HEK293 (cell line): ENCODE data around the gene SMIM7.
A peak's percentile ranks its signal among the peaks of the same experiment; 100 is the strongest.

Experiments
- BCL6B ChIP-seq: fragments of 450-650 bp; formaldehyde crosslinking; IDR thresholded peaks from 2 replicates; pipeline ENCODE4 v1.5.1; 2017; ENCODE audit warnings: missing biosample characterization, missing genetic modification characterization
- FEZF1 ChIP-seq: fragments of 450-650 bp; formaldehyde crosslinking; IDR thresholded peaks from 2 replicates; pipeline ENCODE4 v1.5.1; 2016; ENCODE audit warnings: missing biosample characterization, missing genetic modification characterization
- HOXD13 ChIP-seq: sonication (generic); formaldehyde crosslinking; IDR thresholded peaks from 2 replicates; pipeline ENCODE4 v1.8.0; 2022; ENCODE audit warnings: missing genetic modification reagents, borderline replicate concordance
- MEIS1 ChIP-seq: sonication (generic); formaldehyde crosslinking; IDR thresholded peaks from 2 replicates; pipeline ENCODE4 v1.8.1; 2022; ENCODE audit warnings: missing genetic modification reagents, mild to moderate bottlenecking, borderline replicate concordance
- REST ChIP-seq: fragments of 450-650 bp; formaldehyde crosslinking; IDR thresholded peaks from 2 replicates; pipeline ENCODE4 v1.5.1; 2016; ENCODE audit warnings: missing biosample characterization, missing genetic modification characterization
- SCRT1 ChIP-seq: fragments of 450-650 bp; formaldehyde crosslinking; IDR thresholded peaks from 2 replicates; pipeline ENCODE4 v1.5.1; 2016; ENCODE audit warnings: missing biosample characterization, missing genetic modification characterization, borderline replicate concordance
- YY2 ChIP-seq: fragments of 450-650 bp; formaldehyde crosslinking; IDR thresholded peaks from 2 replicates; pipeline ENCODE4 v1.5.1; 2016; ENCODE audit warnings: missing biosample characterization, missing genetic modification characterization
- ZBTB17 ChIP-seq: fragments of 450-650 bp; formaldehyde crosslinking; IDR thresholded peaks from 2 replicates; pipeline ENCODE4 v1.5.1; 2016; ENCODE audit warnings: missing biosample characterization, missing genetic modification characterization
- ZBTB20 ChIP-seq: fragments of 450-650 bp; formaldehyde crosslinking; IDR thresholded peaks from 2 replicates; pipeline ENCODE4 v1.5.1; 2016; ENCODE audit warnings: missing biosample characterization, missing genetic modification characterization
- ZFP3 ChIP-seq: fragments of 450-650 bp; formaldehyde crosslinking; IDR thresholded peaks from 2 replicates; pipeline ENCODE4 v1.5.1; 2016; ENCODE audit warnings: low read depth, missing biosample characterization, missing genetic modification characterization
- ZFP37 ChIP-seq: fragments of 450-650 bp; formaldehyde crosslinking; IDR thresholded peaks from 2 replicates; pipeline ENCODE4 v1.5.1; 2016; ENCODE audit warnings: missing biosample characterization, missing genetic modification characterization
- ZNF148 ChIP-seq: fragments of 450-650 bp; formaldehyde crosslinking; IDR thresholded peaks from 2 replicates; pipeline ENCODE4 v1.5.0; 2017; ENCODE audit warnings: missing biosample characterization, missing genetic modification characterization, borderline replicate concordance
- ZNF16 ChIP-seq: fragments of 450-650 bp; formaldehyde crosslinking; IDR thresholded peaks from 2 replicates; pipeline ENCODE4 v1.5.1; 2016; ENCODE audit warnings: low read depth, missing biosample characterization, missing genetic modification characterization
- ZNF239 ChIP-seq: fragments of 450-650 bp; formaldehyde crosslinking; IDR thresholded peaks from 2 replicates; pipeline ENCODE4 v1.5.1; 2016; ENCODE audit warnings: missing biosample characterization, missing genetic modification characterization
- ZNF266 ChIP-seq: fragments of 450-650 bp; formaldehyde crosslinking; IDR thresholded peaks from 2 replicates; pipeline ENCODE4 v1.5.1; 2016; ENCODE audit warnings: missing biosample characterization, missing genetic modification characterization, low read depth
- ZNF292 ChIP-seq: fragments of 450-650 bp; formaldehyde crosslinking; IDR thresholded peaks from 2 replicates; pipeline ENCODE4 v1.5.1; 2016; ENCODE audit warnings: low read depth, missing biosample characterization, missing genetic modification characterization, borderline replicate concordance
- ZNF335 ChIP-seq: fragments of 450-650 bp; formaldehyde crosslinking; conservative IDR thresholded peaks from 2 replicates; pipeline ENCODE4 v1.5.1; 2016; ENCODE audit warnings: missing biosample characterization, missing genetic modification characterization
- ZNF513 ChIP-seq: fragments of 450-650 bp; IDR thresholded peaks from 2 replicates; pipeline ENCODE4 v1.5.1; 2018; ENCODE audit warnings: missing biosample characterization, missing genetic modification characterization
- ZNF561 ChIP-seq: fragments of 450-650 bp; IDR thresholded peaks from 2 replicates; pipeline ENCODE4 v1.5.1; 2018; ENCODE audit warnings: missing biosample characterization, missing genetic modification characterization, borderline replicate concordance
- ZNF600 ChIP-seq: fragments of 450-650 bp; formaldehyde crosslinking; IDR thresholded peaks from 2 replicates; pipeline ENCODE4 v1.5.1; 2016; ENCODE audit warnings: missing biosample characterization, missing genetic modification characterization
- ZNF610 ChIP-seq: fragments of 450-650 bp; formaldehyde crosslinking; IDR thresholded peaks from 2 replicates; pipeline ENCODE4 v1.5.1; 2016; ENCODE audit warnings: missing biosample characterization, missing genetic modification characterization, borderline replicate concordance
- ZNF624 ChIP-seq: fragments of 450-650 bp; formaldehyde crosslinking; IDR thresholded peaks from 2 replicates; pipeline ENCODE4 v1.5.1; 2017; ENCODE audit warnings: missing biosample characterization, missing genetic modification characterization
- ZNF704 ChIP-seq: fragments of 450-650 bp; formaldehyde crosslinking; IDR thresholded peaks from 2 replicates; pipeline ENCODE4 v1.5.1; 2016; ENCODE audit warnings: missing biosample characterization, missing genetic modification characterization
- ZNF76 ChIP-seq: fragments of 450-650 bp; formaldehyde crosslinking; IDR thresholded peaks from 2 replicates; pipeline ENCODE4; 2016; ENCODE audit warnings: low read depth, missing biosample characterization, missing genetic modification characterization, borderline replicate concordance
- ZNF843 ChIP-seq: fragments of 450-650 bp; formaldehyde crosslinking; IDR thresholded peaks from 2 replicates; pipeline ENCODE4 v1.5.1; 2016; ENCODE audit warnings: missing biosample characterization, missing genetic modification characterization
- ZSCAN16 ChIP-seq: fragments of 450-650 bp; formaldehyde crosslinking; IDR thresholded peaks from 2 replicates; pipeline ENCODE4 v1.5.1; 2016; ENCODE audit warnings: missing biosample characterization, missing genetic modification characterization
- ZSCAN18 ChIP-seq: fragments of 450-650 bp; formaldehyde crosslinking; IDR thresholded peaks from 2 replicates; pipeline ENCODE4 v1.5.1; 2016; ENCODE audit warnings: missing biosample characterization, missing genetic modification characterization
- ZSCAN30 ChIP-seq: fragments of 450-650 bp; IDR thresholded peaks from 2 replicates; pipeline ENCODE4 v1.5.1; 2018; ENCODE audit warnings: missing biosample characterization, mild to moderate bottlenecking, missing genetic modification characterization, moderate library complexity

Gene SMIM7

GRCh38 chr19:16627193-16627927 is 32.6 kb downstream of the SMIM7 start (continued):
- TF ChIP-seq ZNF148, result no peak
- TF ChIP-seq ZNF843 (tag by site-specific recombination), result no peak
- no peak for TF ChIP-seq ZNF610
- peak; percentile 20; the same call in 1 of the 2 replicates for TF ChIP-seq ZSCAN30 (tag by site-specific recombination)
- no peak for TF ChIP-seq REST (tag by site-specific recombination)
- no peak for TF ChIP-seq ZNF335
- peak; percentile 85 for TF ChIP-seq SCRT1 (tag by site-specific recombination)
- TF ChIP-seq ZNF600 (tag by site-specific recombination), result peak; percentile 41
- no peak for TF ChIP-seq YY2
- TF ChIP-seq ZFP3 (tag by site-specific recombination), result no peak
- TF ChIP-seq ZNF266, result no peak
- no peak for TF ChIP-seq ZNF292 (tag by site-specific recombination)
- TF ChIP-seq FEZF1 (tag by site-specific recombination), result no peak
- TF ChIP-seq ZBTB20, result peak; percentile 34; the same call in 1 of the 2 replicates
- TF ChIP-seq MEIS1 (CRISPR knock-in tag), result no peak
- peak; percentile 42; the same call in 1 of the 2 replicates for TF ChIP-seq ZNF76 (tag by site-specific recombination)
- TF ChIP-seq ZNF16, result no peak
- TF ChIP-seq ZNF624 (tag by site-specific recombination), result no peak
- TF ChIP-seq BCL6B, result no peak
- TF ChIP-seq HOXD13 (CRISPR knock-in tag), result no peak
- no peak for TF ChIP-seq ZNF704 (tag by site-specific recombination)
- TF ChIP-seq ZNF513 (tag by site-specific recombination), result no peak
- no peak for TF ChIP-seq ZNF239
- TF ChIP-seq ZBTB17, result peak; percentile 46; the same call in 1 of the 2 replicates
- peak; percentile 95 for TF ChIP-seq ZFP37 (tag by site-specific recombination)
- no peak for TF ChIP-seq ZSCAN16
- 0 out of 2 replicates have a peak, but pooled peaks have one; percentile 37 for TF ChIP-seq ZNF561 (tag by site-specific recombination)
- no peak for TF ChIP-seq ZSCAN18
